Fibroblast of villous mesenchyme (primary cell): ENCODE data around the gene DHRSX. TPM values are rescaled to one million over a fixed set of nuclear protein-coding genes. Genes with fewer than 3 reads are reported as not detected.
"Not testable (repeated sequence)": the region's sequence is repeated elsewhere in the genome, so short reads cannot be mapped to it uniquely, and the experiment has no call there.

Experiments used
- DNase-seq: peaks from one replicate; pipeline ENCODE4 v3.0.0-alpha.2; 2010; ENCODE audit warnings: low read depth
- H3K4me3 ChIP-seq: 2 replicates; pipeline ENCODE4 v1.5.1; 2011; ENCODE audit warnings: low read depth, mild to moderate bottlenecking, low read length
- CTCF ChIP-seq: IDR thresholded peaks from 2 replicates; pipeline ENCODE4 v1.5.1; 2012; ENCODE audit warnings: low read depth, mild to moderate bottlenecking, low read length; ENCODE audit not compliant: insufficient read depth
- total RNA-seq: library from RNA; depleted of rRNA; stranded (reverse); fragments of >200 nt; gene quantifications from 2 replicates; pipeline ENCODE4 v1.2.3, GENCODE V29; 2012

DHRSX gene
- total RNA-seq, 1 donor, result 24.6 TPM

- no peak for TF ChIP-seq CTCF
- DNase-seq, result no peak
Observed at GRCh38 chrX:2320089-2320488, 180.7 kb downstream of the DHRSX start.

GRCh38 chrX:2318371-2318770, 182.4 kb downstream of the DHRSX start:
- no peak for TF ChIP-seq CTCF
- H3K4me3 ChIP-seq, result no peak overlapping the region

More at GRCh38 chrX:2320089-2320488, 180.7 kb downstream of the DHRSX start:
- H3K4me3 ChIP-seq, result no peak overlapping the region

GRCh38 chrX:2317527-2318055, 183.2 kb downstream of the DHRSX start:
- DNase-seq, result no peak
- no peak for TF ChIP-seq CTCF
- H3K4me3 ChIP-seq, result no peak overlapping the region

More at GRCh38 chrX:2318371-2318770, 182.4 kb downstream of the DHRSX start:
- no peak for DNase-seq

GRCh38 chrX:2316534-2316933, 184.2 kb downstream of the DHRSX start:
- H3K4me3 ChIP-seq, result no peak overlapping the region
- no peak for DNase-seq
- TF ChIP-seq CTCF, result no peak

- TF ChIP-seq CTCF, result no peak
- no peak overlapping the region for H3K4me3 ChIP-seq
- DNase-seq, result no peak
Observed at GRCh38 chrX:2315434-2315833, 185.3 kb downstream of the DHRSX start.

- no peak for DNase-seq
- TF ChIP-seq CTCF, result no peak
- H3K4me3 ChIP-seq, result no peak overlapping the region
Observed at GRCh38 chrX:2314831-2315365, 185.9 kb downstream of the DHRSX start.

- DNase-seq, result no peak
- TF ChIP-seq CTCF, result no peak
- no peak overlapping the region for H3K4me3 ChIP-seq
Observed at GRCh38 chrX:2313864-2314640, 186.7 kb downstream of the DHRSX start.

GRCh38 chrX:2312061-2312591, 188.7 kb downstream of the DHRSX start:
- H3K4me3 ChIP-seq, DNase-seq: not testable (repeated sequence)
